Amniotic epithelial cell (primary cell): ENCODE data around the gene RAB1B.

Source experiments
- DNase-seq: peaks from one replicate; pipeline ENCODE4 v3.0.0-alpha.2; 2010; ENCODE audit warnings: low read depth

RAB1B gene

GRCh38 chr11:66323684-66324083 is 55.2 kb downstream of the RAB1B start:
- no peak for DNase-seq

GRCh38 chr11:66324664-66325063 is 56.2 kb downstream of the RAB1B start:
- DNase-seq, result no peak

- no peak for DNase-seq
These were observed 56.8 kb downstream of the RAB1B start for GRCh38 chr11:66325263-66325671.

GRCh38 chr11:66326261-66327111 is 58.0 kb downstream of the RAB1B start:
- DNase-seq, result no peak
